Colonic mucosa (tissue), 4 donors: Measurements from ENCODE around the gene AGAP6. TPM values are rescaled to one million over a fixed set of nuclear protein-coding genes. Genes with fewer than 3 reads are reported as not detected.
"Not testable (repeated sequence)": the region's sequence is repeated elsewhere in the genome, so short reads cannot be mapped to it uniquely, and the experiment has no call there.

Experiments used
- DNase-seq: peaks from one replicate; pipeline ENCODE4 v3.0.0-alpha.2; 2020
- H3K27ac ChIP-seq: fragments of 200-600 bp; one replicate; pipeline ENCODE4 v1.8.0; 2021
- H3K27me3 ChIP-seq: fragments of 200-600 bp; one replicate; pipeline ENCODE4 v1.8.0; 2021
- H3K36me3 ChIP-seq: fragments of 200-600 bp; one replicate; pipeline ENCODE4 v1.8.0; 2021
- H3K4me1 ChIP-seq: fragments of 200-600 bp; one replicate; pipeline ENCODE4 v1.8.0; 2021; ENCODE audit warnings: mild to moderate bottlenecking
- H3K4me3 ChIP-seq: fragments of 200-600 bp; one replicate; pipeline ENCODE4 v1.8.0; 2021
- H3K9ac ChIP-seq, 2 donors: one replicate each; pipeline ENCODE4 v1.7.0; 2013; ENCODE audit warnings: control low read depth in 2 of 2, low read depth in 2 of 2, low read length in 2 of 2
- H3K9me3 ChIP-seq: fragments of 200-600 bp; one replicate; pipeline ENCODE4 v1.8.0; 2021
- intact Hi-C: fragments of 100-400 bp; cut with DNase I; formaldehyde crosslinking; loops from one replicate; pipeline ENCODE4 v1.14.1; 2022
- total RNA-seq, 2 donors: library from RNA; stranded (reverse); fragmentation: NEBNext Ultra II Directional in 1 of 2; extraction: Animal tissue kit (Norgen Biotek cat#: 25700) in 1 of 2; gene quantifications; one replicate each; pipeline ENCODE4 v1.2.1, GENCODE V29; 2021
- donor health status: healthy.
- donor health status: DM: no; HTN: no; CAD: no.
- donor health status: DM: no; HTN: no; CAD: no.

Gene AGAP6
- total RNA-seq, 2 donors from 2014 or later, result 4.9 to 7.9 TPM

GRCh38 chr10:50055494-50056292 is 67.5 kb downstream of the AGAP6 start:
- H3K9me3 ChIP-seq, DNase-seq, H3K9ac ChIP-seq, H3K4me1 ChIP-seq, H3K36me3 ChIP-seq, H3K27me3 ChIP-seq, H3K4me3 ChIP-seq, H3K27ac ChIP-seq, intact Hi-C loops: not testable (repeated sequence)

- H3K27ac ChIP-seq, H3K4me1 ChIP-seq, H3K27me3 ChIP-seq, H3K4me3 ChIP-seq, H3K9ac ChIP-seq, DNase-seq, intact Hi-C loops, H3K36me3 ChIP-seq, H3K9me3 ChIP-seq: not testable (repeated sequence)
These were observed 68.4 kb downstream of the AGAP6 start for GRCh38 chr10:50056654-50057053.

GRCh38 chr10:50058727-50059126 is 70.5 kb downstream of the AGAP6 start:
- DNase-seq, H3K36me3 ChIP-seq, H3K4me3 ChIP-seq, H3K9ac ChIP-seq, H3K27ac ChIP-seq, H3K9me3 ChIP-seq, H3K27me3 ChIP-seq, intact Hi-C loops, H3K4me1 ChIP-seq: not testable (repeated sequence)

- H3K9me3 ChIP-seq, H3K9ac ChIP-seq, H3K27ac ChIP-seq, H3K27me3 ChIP-seq, DNase-seq, H3K4me3 ChIP-seq, intact Hi-C loops, H3K36me3 ChIP-seq, H3K4me1 ChIP-seq: not testable (repeated sequence)
These were observed 71.7 kb downstream of the AGAP6 start for GRCh38 chr10:50059946-50060345.

Other genes starting within 250 kb of the AGAP6 start
- gene OGDHL, start 226.1 kb upstream of the AGAP6 start, total RNA-seq, result 1 to 10 TPM in 1 of 2 donors, under 1 TPM in 1; 0.79 to 3.2 TPM
- 10 to 100 TPM; 26.1 to 29.6 TPM for gene PARG, start 46.4 kb upstream of the AGAP6 start, total RNA-seq
- gene TIMM23B, start 46.4 kb upstream of the AGAP6 start, total RNA-seq, result 10 to 100 TPM in 1 of 2 donors, 1 to 10 TPM in 1; 7.7 to 10.2 TPM
- 10 to 100 TPM; 41.2 to 55.5 TPM for gene WASHC2A, start 79.5 kb downstream of the AGAP6 start, total RNA-seq